Fibroblast of mammary gland (primary cell): ENCODE results near the gene MED10.

Experiments used
- DNase-seq: peaks from one replicate; pipeline ENCODE4 v3.0.0-alpha.2; 2010; ENCODE audit warnings: low read depth
- H3K4me3 ChIP-seq: 2 replicates; pipeline ENCODE4 v1.5.1; 2011; ENCODE audit warnings: low read depth, mild to moderate bottlenecking, low read length, moderate library complexity; ENCODE audit not compliant: control insufficient read depth
- TF ChIP-seq, protein P1 (sequence below): conservative IDR thresholded peaks from 2 replicates; pipeline ENCODE4 v1.5.1; 2011; ENCODE audit warnings: low read depth, low read length, inconsistent platforms; ENCODE audit not compliant: control insufficient read depth, insufficient read depth

Gene MED10

DNA sequence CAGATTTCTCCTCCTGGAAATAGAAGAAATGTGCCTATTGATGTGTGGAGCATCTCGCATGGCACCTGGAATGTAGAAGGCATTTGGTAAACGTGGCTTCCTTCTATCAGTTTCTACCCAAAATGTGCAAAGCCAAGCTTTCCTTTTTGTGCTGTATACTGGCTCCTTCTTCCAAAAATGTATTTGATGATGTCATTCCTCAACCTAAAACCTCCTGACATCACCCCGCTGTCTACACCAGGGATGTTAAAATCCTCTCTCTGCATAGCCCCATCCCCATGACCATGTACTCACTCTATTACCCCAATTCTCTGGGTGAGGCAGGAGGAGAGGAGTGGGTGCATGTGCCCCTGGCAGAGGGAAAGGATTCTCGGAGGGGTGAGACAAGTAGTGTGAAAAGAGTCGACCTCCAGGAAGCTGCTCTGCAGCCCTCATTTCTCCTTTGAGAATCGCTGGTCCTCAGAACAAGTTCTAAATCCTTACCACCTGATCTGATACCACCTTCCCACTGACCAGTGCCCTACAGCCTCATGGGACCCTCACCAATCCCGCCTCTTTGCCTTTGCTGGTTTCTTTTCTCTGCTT lies 11.7 kb upstream of the MED10 start:
- TF ChIP-seq, protein P1, sequence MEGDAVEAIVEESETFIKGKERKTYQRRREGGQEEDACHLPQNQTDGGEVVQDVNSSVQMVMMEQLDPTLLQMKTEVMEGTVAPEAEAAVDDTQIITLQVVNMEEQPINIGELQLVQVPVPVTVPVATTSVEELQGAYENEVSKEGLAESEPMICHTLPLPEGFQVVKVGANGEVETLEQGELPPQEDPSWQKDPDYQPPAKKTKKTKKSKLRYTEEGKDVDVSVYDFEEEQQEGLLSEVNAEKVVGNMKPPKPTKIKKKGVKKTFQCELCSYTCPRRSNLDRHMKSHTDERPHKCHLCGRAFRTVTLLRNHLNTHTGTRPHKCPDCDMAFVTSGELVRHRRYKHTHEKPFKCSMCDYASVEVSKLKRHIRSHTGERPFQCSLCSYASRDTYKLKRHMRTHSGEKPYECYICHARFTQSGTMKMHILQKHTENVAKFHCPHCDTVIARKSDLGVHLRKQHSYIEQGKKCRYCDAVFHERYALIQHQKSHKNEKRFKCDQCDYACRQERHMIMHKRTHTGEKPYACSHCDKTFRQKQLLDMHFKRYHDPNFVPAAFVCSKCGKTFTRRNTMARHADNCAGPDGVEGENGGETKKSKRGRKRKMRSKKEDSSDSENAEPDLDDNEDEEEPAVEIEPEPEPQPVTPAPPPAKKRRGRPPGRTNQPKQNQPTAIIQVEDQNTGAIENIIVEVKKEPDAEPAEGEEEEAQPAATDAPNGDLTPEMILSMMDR = no peak
- H3K4me3 ChIP-seq = no peak overlapping the region
- no peak for DNase-seq

DNA sequence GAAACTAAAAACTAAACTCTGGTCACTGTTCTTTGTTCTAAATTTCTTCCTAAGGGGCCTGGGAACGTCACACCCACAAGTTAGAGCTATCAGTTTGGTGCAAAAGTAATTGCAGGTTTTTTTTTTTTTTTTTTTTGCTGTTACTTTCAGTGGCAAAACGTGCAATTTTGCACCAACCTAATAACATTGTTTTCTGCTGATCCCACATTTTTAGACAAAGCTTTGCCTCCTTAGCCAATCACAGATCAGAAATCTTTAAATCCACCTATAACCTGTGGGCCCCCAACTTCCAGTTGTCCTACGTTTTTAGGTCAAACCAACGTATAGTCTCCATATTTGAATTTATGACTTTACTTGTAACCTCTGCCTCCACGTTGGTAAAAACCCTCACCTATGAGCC lies 11.1 kb upstream of the MED10 start:
- TF ChIP-seq, protein P1 = no peak

DNA sequence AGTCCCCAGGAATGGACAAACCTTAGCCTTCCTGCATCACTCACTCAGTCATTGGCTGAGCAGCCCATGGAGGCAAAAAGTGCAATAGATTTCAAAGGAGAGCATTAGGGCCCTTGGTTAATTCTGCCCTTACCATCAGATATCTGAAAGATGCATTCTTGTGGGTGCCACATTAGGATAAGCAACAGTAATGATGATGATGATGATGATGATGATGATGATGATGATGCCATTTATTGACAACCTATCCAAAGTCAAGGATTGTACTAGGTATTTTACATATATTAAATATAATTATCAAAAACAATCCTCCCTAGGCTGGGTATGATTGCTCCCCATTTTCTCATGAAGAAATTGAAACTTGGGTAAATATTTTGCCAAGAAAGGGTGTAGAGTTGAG lies 9.6 kb upstream of the MED10 start:
- DNase-seq = no peak
- TF ChIP-seq, protein P1 = no peak

More for the DNA sequence above, 11.1 kb upstream of the MED10 start:
- H3K4me3 ChIP-seq = no peak overlapping the region
- DNase-seq = no peak

DNA sequence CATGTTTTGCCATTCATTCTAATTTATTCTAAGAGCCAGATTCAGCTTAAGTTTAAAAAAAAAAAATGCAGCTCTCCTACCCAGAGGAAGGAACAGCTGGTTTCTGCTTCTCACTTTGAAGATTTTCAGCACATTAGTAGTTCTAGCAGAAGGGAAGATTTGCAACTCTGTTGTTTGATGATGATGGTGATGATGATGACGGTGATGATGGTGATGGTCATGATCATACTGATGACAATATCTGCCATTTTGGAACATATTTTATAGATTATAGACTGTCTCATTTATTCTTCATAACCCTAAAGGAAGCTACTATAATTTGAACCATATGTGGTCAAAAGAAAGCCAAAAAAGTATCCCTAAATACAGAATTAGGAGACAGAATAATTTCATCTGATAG lies 7.9 kb upstream of the MED10 start:
- no peak overlapping the region for H3K4me3 ChIP-seq
- TF ChIP-seq, protein P1 = no peak
- DNase-seq = peak; percentile 26

More for the DNA sequence above, 9.6 kb upstream of the MED10 start:
- no peak overlapping the region for H3K4me3 ChIP-seq

DNA sequence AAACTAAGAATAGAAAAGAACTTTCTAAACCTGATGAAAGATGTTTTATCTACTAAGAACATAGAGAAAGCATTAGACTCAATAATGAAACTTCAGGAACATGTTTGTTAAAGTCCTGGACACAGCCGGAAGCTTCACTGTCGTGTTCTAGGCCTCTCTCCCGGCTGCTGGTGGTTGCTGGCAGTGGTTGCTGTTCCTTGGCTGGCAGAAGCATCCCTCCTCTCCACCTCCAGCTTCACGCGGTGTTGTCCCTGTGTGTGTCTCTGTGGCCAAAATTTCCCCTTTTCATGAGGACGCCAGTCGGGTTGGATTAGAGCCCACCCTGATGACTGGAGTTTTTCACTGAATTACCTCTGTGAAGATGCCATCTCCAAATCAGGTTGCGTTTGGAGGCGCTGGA lies 6.5 kb upstream of the MED10 start:
- H3K4me3 ChIP-seq = no peak overlapping the region
- TF ChIP-seq, protein P1 = no peak
- no peak for DNase-seq

DNA sequence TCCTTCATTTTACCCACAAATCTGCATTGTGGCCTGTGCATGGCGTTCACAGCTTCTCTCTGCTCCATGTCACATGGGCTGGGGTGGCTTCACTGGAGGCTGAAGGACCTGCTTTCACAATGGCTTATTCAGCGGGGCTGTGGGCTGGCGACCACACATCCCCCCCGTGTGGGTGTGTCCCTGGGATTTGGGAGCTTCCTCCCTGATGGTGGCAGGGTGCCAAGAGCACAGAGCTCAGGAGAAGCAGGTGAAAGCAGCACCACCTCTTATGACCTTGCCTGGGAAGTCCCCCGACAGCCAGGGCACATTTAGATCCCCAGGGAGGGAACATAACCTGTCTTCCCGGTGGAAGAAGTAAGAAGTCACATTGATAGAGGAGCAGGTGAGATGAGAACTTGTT lies 5.0 kb upstream of the MED10 start:
- TF ChIP-seq, protein P1 = no peak
- no peak for DNase-seq
- no peak overlapping the region for H3K4me3 ChIP-seq

DNA sequence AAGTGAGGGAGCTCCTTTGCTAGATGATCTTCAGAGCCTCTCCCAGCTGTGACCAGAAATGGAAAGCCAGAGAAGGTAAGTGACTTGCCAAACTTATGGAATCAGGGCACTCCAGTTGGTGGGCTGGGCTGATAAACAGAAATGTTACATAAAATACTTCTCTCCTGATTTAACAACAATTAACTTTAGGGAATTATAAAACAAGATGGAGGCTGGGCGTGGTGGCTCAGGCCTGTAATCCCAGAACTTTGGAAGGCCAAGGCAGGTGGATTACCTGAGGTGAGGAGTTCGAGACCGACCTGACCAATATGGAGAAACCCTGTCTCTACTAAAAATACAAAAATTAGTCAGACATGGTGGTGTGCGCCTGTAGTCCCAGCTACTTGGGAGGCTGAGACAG lies 899 bp upstream of the MED10 start:
- no peak for DNase-seq
- TF ChIP-seq, protein P1 = no peak
- H3K4me3 ChIP-seq = peak overlapping the region; percentile 95
